ENCODE data around the gene IRF8.

Gene IRF8

GRCh38 chr16:85927959-85928358 is 29.0 kb downstream of the IRF8 start:
- Histone ChIP-seq H3K27ac (no peak overlapping the region), H3K4me3 (ENCODE audit: low read depth, low read length) (no peak overlapping the region), H3K9ac (no peak overlapping the region), H3K4me1 (no peaks in the 10 kb centered on the region), H2AFZ (no peak overlapping the region), H3K79me2 (no peaks in the 10 kb centered on the region), H3K4me2 (ENCODE audit: low read length) (no peak overlapping the region), H3K27me3 (ENCODE audit: control insufficient read depth, insufficient read depth, low read length) (peaks cover 5% of the 10 kb centered on the region), H3K36me3 (ENCODE audit: control insufficient read depth, insufficient read depth, low read length) (no peaks in the 10 kb centered on the region), H3K9me3 (ENCODE audit: control insufficient read depth, low read length) (no peaks in the 10 kb centered on the region)
- TF ChIP-seq CTCF (IDR thresholded peaks at IDR 0.05) = no peak

- no peak overlapping the region for H3K4me3 ChIP-seq (ENCODE audit: low read depth, low read length)
- H3K4me1 ChIP-seq = no peaks in the 10 kb centered on the region
- no peaks in the 10 kb centered on the region for H3K36me3 ChIP-seq (ENCODE audit: control insufficient read depth, insufficient read depth, low read length)
- H3K9ac ChIP-seq = no peak overlapping the region
- no peaks in the 10 kb centered on the region for H3K9me3 ChIP-seq (ENCODE audit: control insufficient read depth, low read length)
- H3K27ac ChIP-seq = no peak overlapping the region
- no peak overlapping the region for H3K4me2 ChIP-seq (ENCODE audit: low read length)
- no peaks in the 10 kb centered on the region for H3K79me2 ChIP-seq
- H2AFZ ChIP-seq = no peak overlapping the region
- TF ChIP-seq CTCF (IDR thresholded peaks at IDR 0.05) = no peak
- H3K27me3 ChIP-seq (ENCODE audit: control insufficient read depth, insufficient read depth, low read length) = peaks cover 5% of the 10 kb centered on the region
Measured at GRCh38 chr16:85928401-85928820, 29.4 kb downstream of the IRF8 start.

- Histone ChIP-seq H3K36me3 (ENCODE audit: control insufficient read depth, insufficient read depth, low read length) (no peaks in the 10 kb centered on the region), H3K27me3 (ENCODE audit: control insufficient read depth, insufficient read depth, low read length) (peaks cover 5% of the 10 kb centered on the region), H3K27ac (no peak overlapping the region)
Measured at GRCh38 chr16:85929259-85929721, 30.3 kb downstream of the IRF8 start.

GRCh38 chr16:85930301-85930700 is 31.3 kb downstream of the IRF8 start:
- H3K4me1 ChIP-seq = no peaks in the 10 kb centered on the region
- no peaks in the 10 kb centered on the region for H3K79me2 ChIP-seq
- no peak overlapping the region for H3K27ac ChIP-seq
- peaks cover 5% of the 10 kb centered on the region for H3K27me3 ChIP-seq (ENCODE audit: control insufficient read depth, insufficient read depth, low read length)
- H3K4me3 ChIP-seq (ENCODE audit: low read depth, low read length) = no peak overlapping the region
- H3K9me3 ChIP-seq (ENCODE audit: control insufficient read depth, low read length) = no peaks in the 10 kb centered on the region
- no peak overlapping the region for H2AFZ ChIP-seq
- no peak overlapping the region for H3K4me2 ChIP-seq (ENCODE audit: low read length)
- no peak overlapping the region for H3K9ac ChIP-seq
- H3K36me3 ChIP-seq (ENCODE audit: control insufficient read depth, insufficient read depth, low read length) = no peaks in the 10 kb centered on the region
- TF ChIP-seq CTCF (IDR thresholded peaks at IDR 0.05) = no peak

More at GRCh38 chr16:85929259-85929721, 30.3 kb downstream of the IRF8 start:
- Histone ChIP-seq H3K4me1 (no peaks in the 10 kb centered on the region), H3K4me2 (ENCODE audit: low read length) (no peak overlapping the region), H3K9me3 (ENCODE audit: control insufficient read depth, low read length) (no peaks in the 10 kb centered on the region), H3K79me2 (no peaks in the 10 kb centered on the region), H3K4me3 (ENCODE audit: low read depth, low read length) (no peak overlapping the region), H2AFZ (no peak overlapping the region), H3K9ac (no peak overlapping the region)
- TF ChIP-seq CTCF (IDR thresholded peaks at IDR 0.05) = no peak

GRCh38 chr16:85931596-85932402 is 32.8 kb downstream of the IRF8 start:
- no peak overlapping the region for H3K4me2 ChIP-seq (ENCODE audit: low read length)
- no peaks in the 10 kb centered on the region for H3K79me2 ChIP-seq
- peaks cover 5% of the 10 kb centered on the region for H3K27me3 ChIP-seq (ENCODE audit: control insufficient read depth, insufficient read depth, low read length)
- no peak overlapping the region for H3K9ac ChIP-seq
- TF ChIP-seq CTCF (IDR thresholded peaks at IDR 0.05) = no peak
- H3K9me3 ChIP-seq (ENCODE audit: control insufficient read depth, low read length) = no peaks in the 10 kb centered on the region
- no peaks in the 10 kb centered on the region for H3K36me3 ChIP-seq (ENCODE audit: control insufficient read depth, insufficient read depth, low read length)
- H3K27ac ChIP-seq = no peak overlapping the region
- no peaks in the 10 kb centered on the region for H3K4me1 ChIP-seq
- H3K4me3 ChIP-seq (ENCODE audit: low read depth, low read length) = no peak overlapping the region
- no peak overlapping the region for H2AFZ ChIP-seq

Data from parathyroid adenoma (tissue), 2 donors.